ENCODE measurements around the gene NRTN. TPM values are rescaled to one million over a fixed set of nuclear protein-coding genes. Genes with fewer than 3 reads are reported as not detected.
A peak's percentile ranks its signal among the peaks of the same experiment; 100 is the strongest.

NRTN gene
- total and polyA plus RNA-seq, 2 experiments from 2014 or later: not detected

- Histone ChIP-seq H3K4me1 (ENCODE audit: insufficient read depth) (no peaks in the 10 kb centered on the region), H3K27me3 (replicated peaks; ENCODE audit: insufficient read depth) (no peaks in the 10 kb centered on the region), H3K9ac (no peak overlapping the region), H3K79me2 (ENCODE audit: insufficient read depth) (no peaks in the 10 kb centered on the region), H3K9me3 (ENCODE audit: low read depth) (no peaks in the 10 kb centered on the region), H3K4me2 (ENCODE audit: unreplicated experiment) (no peak overlapping the region), H3K27ac (no peak overlapping the region), H2AFZ (0 out of 2 replicates have a peak overlapping the region, but pooled peaks have one; percentile 81), H4K20me1 (ENCODE audit: insufficient read depth) (no peaks in the 10 kb centered on the region), H3K36me3 (ENCODE audit: low read depth) (no peaks in the 10 kb centered on the region), H3F3A (ENCODE audit: insufficient read depth) (no peaks in the 10 kb centered on the region), H3K4me3 (no peak overlapping the region), H3K9me2 (ENCODE audit: insufficient read depth) (no peaks in the 10 kb centered on the region)
- TF ChIP-seq EZH2phosphoT487 (IDR thresholded peaks at IDR 0.05; ENCODE audit: insufficient read depth, low read depth) (no peak), EZH2 (IDR thresholded peaks at IDR 0.05; ENCODE audit: insufficient read depth, poor library complexity, severe bottlenecking) (no peak)
- in situ Hi-C loops (cut with MboI): no loop called here
- WGBS, 2 experiments (ENCODE audit: low coverage in 1 of 2, low lambda C conversion rate in 2 of 2, missing lambda C conversion rate in 2 of 2): 75 to 77% methylated on average over 15 to 19 of the region's 19 CpGs
- DNase-seq: no peak
Measured at GRCh38 chr19:5772416-5772815, 32.5 kb upstream of the NRTN start.

- Histone ChIP-seq H3F3A (ENCODE audit: insufficient read depth) (no peaks in the 10 kb centered on the region), H3K9me3 (ENCODE audit: low read depth) (no peaks in the 10 kb centered on the region), H3K27ac (peak overlapping the region; percentile 51; the same call in 1 of the 2 replicates), H3K9ac (peak overlapping the region; percentile 61), H2AFZ (peak overlapping the region; percentile 81), H3K79me2 (ENCODE audit: insufficient read depth) (no peaks in the 10 kb centered on the region), H3K4me1 (ENCODE audit: insufficient read depth) (no peaks in the 10 kb centered on the region), H3K9me2 (ENCODE audit: insufficient read depth) (no peaks in the 10 kb centered on the region), H3K4me3 (no peak overlapping the region), H3K27me3 (replicated peaks; ENCODE audit: insufficient read depth) (no peaks in the 10 kb centered on the region), H3K4me2 (ENCODE audit: unreplicated experiment) (no peak overlapping the region), H4K20me1 (ENCODE audit: insufficient read depth) (no peaks in the 10 kb centered on the region), H3K36me3 (ENCODE audit: low read depth) (no peaks in the 10 kb centered on the region)
- in situ Hi-C loops (cut with MboI): no loop called here
- TF ChIP-seq EZH2 (IDR thresholded peaks at IDR 0.05; ENCODE audit: insufficient read depth, poor library complexity, severe bottlenecking) (no peak), EZH2phosphoT487 (IDR thresholded peaks at IDR 0.05; ENCODE audit: insufficient read depth, low read depth) (no peak)
- WGBS, 2 experiments (ENCODE audit: low coverage in 1 of 2, low lambda C conversion rate in 2 of 2, missing lambda C conversion rate in 2 of 2): 75 to 91% methylated on average over 5 of the region's 5 CpGs
- DNase-seq: no peak
Measured at GRCh38 chr19:5773276-5773675, 31.6 kb upstream of the NRTN start.

- H3K9ac ChIP-seq: no peak overlapping the region
- TF ChIP-seq EZH2phosphoT487 (IDR thresholded peaks at IDR 0.05; ENCODE audit: insufficient read depth, low read depth) (no peak), EZH2 (IDR thresholded peaks at IDR 0.05; ENCODE audit: insufficient read depth, poor library complexity, severe bottlenecking) (no peak)
- no peaks in the 10 kb centered on the region for H4K20me1 ChIP-seq (ENCODE audit: insufficient read depth)
- no peak overlapping the region for H3K4me2 ChIP-seq (ENCODE audit: unreplicated experiment)
- H3K9me2 ChIP-seq (ENCODE audit: insufficient read depth): no peaks in the 10 kb centered on the region
- H3K4me1 ChIP-seq (ENCODE audit: insufficient read depth): no peaks in the 10 kb centered on the region
- H2AFZ ChIP-seq: no peak overlapping the region
- no peak overlapping the region for H3K4me3 ChIP-seq
- H3K27me3 ChIP-seq (replicated peaks; ENCODE audit: insufficient read depth): no peaks in the 10 kb centered on the region
- H3K79me2 ChIP-seq (ENCODE audit: insufficient read depth): no peaks in the 10 kb centered on the region
- WGBS, 2 experiments (ENCODE audit: low coverage in 1 of 2, low lambda C conversion rate in 2 of 2, missing lambda C conversion rate in 2 of 2): 49 to 51% methylated on average over 8 of the region's 8 CpGs
- H3K36me3 ChIP-seq (ENCODE audit: low read depth): no peaks in the 10 kb centered on the region
- H3F3A ChIP-seq (ENCODE audit: insufficient read depth): no peaks in the 10 kb centered on the region
- in situ Hi-C loops (cut with MboI): no loop called here
- H3K27ac ChIP-seq: no peak overlapping the region
- DNase-seq: peak; percentile 47
- H3K9me3 ChIP-seq (ENCODE audit: low read depth): no peaks in the 10 kb centered on the region
Measured at GRCh38 chr19:5774921-5775320, 29.9 kb upstream of the NRTN start.

DNA sequence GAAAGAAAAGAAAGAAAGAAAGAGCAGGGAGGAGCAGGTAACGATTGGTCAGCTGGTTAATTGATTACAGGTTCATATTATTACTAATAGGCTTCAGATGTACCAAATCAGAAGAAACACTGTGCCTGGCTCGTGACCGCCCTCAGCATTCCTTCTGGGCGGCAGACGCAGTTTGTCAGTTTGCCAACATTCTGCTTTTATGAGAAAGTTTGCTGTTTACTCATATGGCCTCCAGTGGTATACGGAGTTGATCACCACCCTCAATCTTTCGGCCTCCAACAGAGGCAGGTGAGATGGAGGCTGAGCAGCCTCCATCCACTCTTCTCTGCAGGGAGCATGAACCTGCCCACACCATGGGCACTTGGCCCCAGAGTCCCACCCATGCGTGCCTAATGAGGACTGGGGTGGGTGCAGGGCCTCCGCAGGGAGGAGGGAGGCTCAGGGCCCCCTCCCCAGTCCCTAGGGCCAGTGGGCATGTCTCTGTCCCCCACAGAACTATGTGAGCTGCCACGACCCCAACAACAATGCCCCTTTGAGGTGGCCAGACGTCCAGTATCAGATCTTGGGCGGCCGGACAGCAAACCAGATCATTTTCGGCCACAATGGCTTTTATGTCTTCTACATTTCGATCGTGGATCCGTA, 29.1 kb upstream of the NRTN start:
- H3K4me1 ChIP-seq (ENCODE audit: insufficient read depth): no peaks in the 10 kb centered on the region
- no peak overlapping the region for H3K4me2 ChIP-seq (ENCODE audit: unreplicated experiment)
- no peak overlapping the region for H3K4me3 ChIP-seq
- peak; percentile 82 for DNase-seq
- no peaks in the 10 kb centered on the region for H4K20me1 ChIP-seq (ENCODE audit: insufficient read depth)
- H3K9ac ChIP-seq: no peak overlapping the region
- TF ChIP-seq EZH2 (IDR thresholded peaks at IDR 0.05; ENCODE audit: insufficient read depth, poor library complexity, severe bottlenecking) (no peak), EZH2phosphoT487 (IDR thresholded peaks at IDR 0.05; ENCODE audit: insufficient read depth, low read depth) (no peak)
- H3F3A ChIP-seq (ENCODE audit: insufficient read depth): no peaks in the 10 kb centered on the region
- H3K27ac ChIP-seq: no peak overlapping the region
- WGBS, 2 experiments (ENCODE audit: low coverage in 1 of 2, low lambda C conversion rate in 2 of 2, missing lambda C conversion rate in 2 of 2): 34 to 37% methylated on average over 16 to 17 of the region's 17 CpGs
- no peaks in the 10 kb centered on the region for H3K9me2 ChIP-seq (ENCODE audit: insufficient read depth)
- in situ Hi-C loops (cut with MboI): no loop called here
- H3K27me3 ChIP-seq (replicated peaks; ENCODE audit: insufficient read depth): no peaks in the 10 kb centered on the region
- H3K9me3 ChIP-seq (ENCODE audit: low read depth): no peaks in the 10 kb centered on the region
- H3K36me3 ChIP-seq (ENCODE audit: low read depth): no peaks in the 10 kb centered on the region
- no peak overlapping the region for H2AFZ ChIP-seq
- H3K79me2 ChIP-seq (ENCODE audit: insufficient read depth): no peaks in the 10 kb centered on the region

Data from GM23248 (cell line).